GM23248 (cell line): Measurements from ENCODE around the gene KDELR3. TPM values are rescaled to one million over a fixed set of nuclear protein-coding genes. Genes with fewer than 3 reads are reported as not detected.

Experiments
- DNase-seq: peaks from one replicate; pipeline ENCODE4 v3.0.0-alpha.2; 2015
- H2AFZ ChIP-seq: fragments of 200-600 bp; sonication (generic); 2 replicates; pipeline ENCODE4 v1.6.1; 2016; ENCODE audit warnings: antibody characterized with exemption
- H3F3A ChIP-seq: fragments of 200-600 bp; sonication (generic); 2 replicates; pipeline ENCODE4 v1.6.1; 2016; ENCODE audit warnings: mild to moderate bottlenecking, antibody characterized with exemption, mixed run types; ENCODE audit not compliant: insufficient read depth
- H3K27ac ChIP-seq: fragments of 200-600 bp; sonication (generic); 2 replicates; pipeline ENCODE4 v1.5.1; 2016; ENCODE audit warnings: mild to moderate bottlenecking
- H3K27me3 ChIP-seq: fragments of 200-600 bp; sonication (generic); replicated peaks from 2 replicates; pipeline ENCODE4 v1.6.1; 2016; ENCODE audit warnings: mild to moderate bottlenecking; ENCODE audit not compliant: insufficient read depth
- H3K36me3 ChIP-seq: fragments of 200-600 bp; sonication (generic); 2 replicates; pipeline ENCODE4 v1.6.1; 2016; ENCODE audit warnings: low read depth, mild to moderate bottlenecking
- H3K4me1 ChIP-seq: fragments of 200-600 bp; sonication (generic); 2 replicates; pipeline ENCODE4 v1.6.1; 2016; ENCODE audit warnings: mild to moderate bottlenecking; ENCODE audit not compliant: insufficient read depth
- H3K4me2 ChIP-seq: fragments of 200-600 bp; sonication (generic); one replicate; pipeline ENCODE4 v1.6.1; 2016; ENCODE audit warnings: mild to moderate bottlenecking; ENCODE audit not compliant: unreplicated experiment
- H3K4me3 ChIP-seq: fragments of 200-600 bp; sonication (generic); 2 replicates; pipeline ENCODE4 v1.5.1; 2016; ENCODE audit warnings: mild to moderate bottlenecking
- H3K79me2 ChIP-seq: fragments of 200-600 bp; sonication (generic); 2 replicates; pipeline ENCODE4 v1.6.1; 2016; ENCODE audit warnings: mild to moderate bottlenecking; ENCODE audit not compliant: insufficient read depth
- H3K9ac ChIP-seq: fragments of 200-600 bp; sonication (generic); 2 replicates; pipeline ENCODE4 v1.6.1; 2016; ENCODE audit warnings: mild to moderate bottlenecking
- H3K9me2 ChIP-seq: fragments of 200-600 bp; sonication (generic); 2 replicates; pipeline ENCODE4 v1.6.1; 2016; ENCODE audit warnings: mixed run types, mild to moderate bottlenecking, moderate library complexity; ENCODE audit not compliant: insufficient read depth
- H3K9me3 ChIP-seq: fragments of 200-600 bp; sonication (generic); one replicate; pipeline ENCODE4 v1.6.1; 2017; ENCODE audit warnings: low read depth
- H4K20me1 ChIP-seq: fragments of 200-600 bp; sonication (generic); 2 replicates; pipeline ENCODE4 v1.6.0; 2016; ENCODE audit not compliant: insufficient read depth
- EZH2 ChIP-seq: fragments of 200-600 bp; sonication (generic); IDR thresholded peaks from 2 replicates; pipeline ENCODE4 v1.6.1; 2018; ENCODE audit warnings: antibody characterized with exemption, mild to moderate bottlenecking; ENCODE audit not compliant: insufficient read depth, poor library complexity, severe bottlenecking
- EZH2phosphoT487 ChIP-seq: fragments of 200-600 bp; sonication (generic); IDR thresholded peaks from 2 replicates; pipeline ENCODE4 v1.6.1; 2018; ENCODE audit warnings: antibody characterized with exemption, moderate library complexity, mild to moderate bottlenecking, low read depth; ENCODE audit not compliant: insufficient read depth
- WGBS, 2 experiments: methylation state at CpG; one replicate each; pipeline ENCODE4 v1.1.6; 2015 to 2017; ENCODE audit warnings: low lambda C conversion rate in 2 of 2, low coverage in 1 of 2; ENCODE audit errors: missing lambda C conversion rate in 2 of 2; 5-methylcytosine and 5-hydroxymethylcytosine counted together
- in situ Hi-C: fragments of 300-500 bp; cut with MboI; formaldehyde crosslinking; loops from 2 replicates; pipeline ENCODE4 v1.15.0; 2020
- polyA plus RNA-seq: library from polyadenylated mRNA; unstranded; fragments of >200 nt; fragmentation: Nextera tagmentation; extraction: Ambion mirVana; gene quantifications from 2 replicates; pipeline ENCODE4 v1.2.1, GENCODE V29; 2016
- total RNA-seq: library from RNA; depleted of rRNA; stranded (reverse); fragments of >200 nt; shearing (Covaris generic); gene quantifications from 2 replicates; pipeline ENCODE4 v1.2.3, GENCODE V29; 2014; rRNA removed

Gene KDELR3
- total RNA-seq (191 and 197 TPM in 2 replicates), polyA plus RNA-seq (326 and 335 TPM in 2 replicates)

- peak within 1 kb of the TSS; percentile 91 for H2AFZ ChIP-seq
- peak within 1 kb of the TSS; percentile 100 for H3K9ac ChIP-seq
- H3K27ac ChIP-seq = peak within 1 kb of the TSS; percentile 89
- 1 to 3% methylated on average over 17 to 42 of the region's 53 CpGs for WGBS, 2 experiments
- no peaks in the 10 kb centered on the region for H3K27me3 ChIP-seq
- H3K4me1 ChIP-seq = 0 out of 2 replicates have a peak, but pooled peaks cover 3% of the 10 kb centered on the region
- H4K20me1 ChIP-seq = no peaks in the 10 kb centered on the region
- H3K4me2 ChIP-seq = peak within 1 kb of the TSS; percentile 88
- 0 out of 2 replicates have a peak, but pooled peaks cover 5% of the 10 kb centered on the region for H3K36me3 ChIP-seq
- TF ChIP-seq EZH2 (no peak), EZH2phosphoT487 (no peak)
- H3K9me2 ChIP-seq = no peaks in the 10 kb centered on the region
- peak; percentile 95 for DNase-seq
- in situ Hi-C loops = no loop called here
- H3K4me3 ChIP-seq = peak within 1 kb of the TSS; percentile 98
- H3K9me3 ChIP-seq = no peaks in the 10 kb centered on the region
- H3F3A ChIP-seq = no peaks in the 10 kb centered on the region
- peaks cover 51% of the 10 kb centered on the region for H3K79me2 ChIP-seq
These were observed at the start of gene KDELR3 for GRCh38 chr22:38467904-38468442. Gene KDELR3 (plus strand): TSS chr22:38468096. CDS start chr22:38468234, 138 bp downstream.

- H3F3A ChIP-seq = no peaks in the 10 kb centered on the region
- WGBS, 2 experiments = 78 to 81% methylated on average over 14 of the region's 14 CpGs
These were observed 49.3 kb upstream of the KDELR3 start for GRCh38 chr22:38418589-38418988.

GRCh38 chr22:38419121-38419857 is 48.6 kb upstream of the KDELR3 start:
- no peaks in the 10 kb centered on the region for H3K36me3 ChIP-seq
- in situ Hi-C loops = no loop called here
- TF ChIP-seq EZH2 = no peak
- TF ChIP-seq EZH2phosphoT487 = no peak
- no peak overlapping the region for H3K27ac ChIP-seq
- H3K9me3 ChIP-seq = no peaks in the 10 kb centered on the region
- no peak overlapping the region for H2AFZ ChIP-seq
- 71 to 78% methylated on average over 12 to 14 of the region's 14 CpGs for WGBS, 2 experiments
- H3F3A ChIP-seq = no peaks in the 10 kb centered on the region
- no peak overlapping the region for H3K4me3 ChIP-seq
- no peaks in the 10 kb centered on the region for H3K79me2 ChIP-seq
- no peaks in the 10 kb centered on the region for H3K27me3 ChIP-seq
- no peak overlapping the region for H3K9ac ChIP-seq
- H4K20me1 ChIP-seq = no peaks in the 10 kb centered on the region
- no peak overlapping the region for H3K4me2 ChIP-seq
- H3K4me1 ChIP-seq = no peaks in the 10 kb centered on the region
- DNase-seq = no peak
- H3K9me2 ChIP-seq = no peaks in the 10 kb centered on the region

More at GRCh38 chr22:38418589-38418988, 49.3 kb upstream of the KDELR3 start:
- no peak overlapping the region for H2AFZ ChIP-seq
- H3K9me3 ChIP-seq = no peaks in the 10 kb centered on the region
- no peaks in the 10 kb centered on the region for H3K36me3 ChIP-seq
- H3K4me2 ChIP-seq = no peak overlapping the region
- no peaks in the 10 kb centered on the region for H3K27me3 ChIP-seq
- H3K4me1 ChIP-seq = no peaks in the 10 kb centered on the region
- in situ Hi-C loops = no loop called here
- H3K9ac ChIP-seq = no peak overlapping the region
- H3K79me2 ChIP-seq = no peaks in the 10 kb centered on the region
- no peaks in the 10 kb centered on the region for H4K20me1 ChIP-seq
- H3K27ac ChIP-seq = no peak overlapping the region
- TF ChIP-seq EZH2 (no peak), EZH2phosphoT487 (no peak)
- no peaks in the 10 kb centered on the region for H3K9me2 ChIP-seq
- DNase-seq = no peak
- no peak overlapping the region for H3K4me3 ChIP-seq

- in situ Hi-C loops = no loop called here
- H3K9me2 ChIP-seq = no peaks in the 10 kb centered on the region
- H3K79me2 ChIP-seq = no peaks in the 10 kb centered on the region
- WGBS, 2 experiments = 44 to 63% methylated on average over 8 of the region's 8 CpGs
- H3K4me2 ChIP-seq = no peak overlapping the region
- H3K9me3 ChIP-seq = no peaks in the 10 kb centered on the region
- H2AFZ ChIP-seq = no peak overlapping the region
- DNase-seq = no peak
- TF ChIP-seq EZH2 (no peak), EZH2phosphoT487 (no peak)
- no peaks in the 10 kb centered on the region for H3K4me1 ChIP-seq
- H3F3A ChIP-seq = no peaks in the 10 kb centered on the region
- no peak overlapping the region for H3K9ac ChIP-seq
- H3K27ac ChIP-seq = no peak overlapping the region
- H3K4me3 ChIP-seq = no peak overlapping the region
- H3K36me3 ChIP-seq = no peaks in the 10 kb centered on the region
- H4K20me1 ChIP-seq = no peaks in the 10 kb centered on the region
- H3K27me3 ChIP-seq = no peaks in the 10 kb centered on the region
These were observed 48.1 kb upstream of the KDELR3 start for GRCh38 chr22:38419858-38420160.
